Testis (tissue), 3 donors: Measurements from ENCODE around the gene METTL16. TPM values are rescaled to one million over a fixed set of nuclear protein-coding genes. Genes with fewer than 3 reads are reported as not detected.

ENCODE experiments used
- DNase-seq: peaks from one replicate; pipeline ENCODE4 v3.0.0-alpha.2; 2019
- H3K27ac ChIP-seq, 2 donors: fragments of 200-600 bp; sonication (generic); one replicate each; pipeline ENCODE4 v1.5.1; 2019
- H3K27me3 ChIP-seq: fragments of 200-600 bp; sonication (generic); one replicate; pipeline ENCODE4 v1.5.1; 2019
- H3K36me3 ChIP-seq: fragments of 200-600 bp; sonication (generic); one replicate; pipeline ENCODE4 v1.5.1; 2017; ENCODE audit warnings: low read depth; ENCODE audit errors: missing control alignments
- H3K4me1 ChIP-seq: fragments of 200-600 bp; sonication (generic); one replicate; pipeline ENCODE4 v1.5.1; 2019
- H3K4me3 ChIP-seq, 2 donors: fragments of 200-600 bp; sonication (generic); one replicate each; pipeline ENCODE4 v1.5.1; 2017 to 2019
- H3K9me3 ChIP-seq: fragments of 200-600 bp; sonication (generic); one replicate; pipeline ENCODE4 v1.5.1; 2017
- POLR2A ChIP-seq: fragments of 450-650 bp; IDR thresholded peaks from one replicate; pipeline ENCODE4 v1.6.1; 2017; ENCODE audit warnings: antibody characterized with exemption, mild to moderate bottlenecking, moderate library complexity
- WGBS, 2 donors: methylation state at CpG; one replicate each; pipeline ENCODE4 v1.1.5; 2018; 5-methylcytosine and 5-hydroxymethylcytosine counted together
- intact Hi-C: fragments of 100-400 bp; cut with DNase I; formaldehyde crosslinking; loops from one replicate; pipeline ENCODE4 v1.15.1; 2023; ENCODE audit warnings: low total_unique reads
- polyA plus RNA-seq: library from polyadenylated mRNA; stranded (reverse); fragments of 350-450 nt; fragmentation: Illumina TruSeq; extraction: RNeasy Lipid Tissue Mini Kit (QIAGEN cat#74804); gene quantifications from one replicate; pipeline ENCODE4 v1.2.3, GENCODE V29; 2014; ENCODE audit warnings: low read depth, low replicate concordance; ENCODE audit not compliant: insufficient read depth
- total RNA-seq, 2 donors: library from RNA; depleted of rRNA; stranded (reverse); fragments of >200 nt; gene quantifications; one replicate each; pipeline ENCODE4 v1.2.3, GENCODE V29; 2016
- TF ChIP-seq, protein P1 (sequence below), 3 experiments: fragments of 450-650 bp in 2 of 3; fragments of 200-600 bp in 1 of 3; sonication (generic) in 1 of 3; IDR thresholded peaks; one replicate each; pipeline ENCODE4 v1.5.1; 2016 to 2019; ENCODE audit warnings: antibody characterized with exemption in 3 of 3, mild to moderate bottlenecking in 2 of 3, moderate library complexity in 1 of 3

METTL16 gene
- total and polyA plus RNA-seq, 3 donors from 2014 or later: 23.1 to 53.6 (median 42.7) TPM

- intact Hi-C loops: no loop called here
- 1 to 3% methylated on average over 11 to 40 of the region's 83 CpGs for WGBS, 2 donors
These were observed 119.2 kb downstream of the METTL16 start for GRCh38 chr17:2392252-2393173.

DNA sequence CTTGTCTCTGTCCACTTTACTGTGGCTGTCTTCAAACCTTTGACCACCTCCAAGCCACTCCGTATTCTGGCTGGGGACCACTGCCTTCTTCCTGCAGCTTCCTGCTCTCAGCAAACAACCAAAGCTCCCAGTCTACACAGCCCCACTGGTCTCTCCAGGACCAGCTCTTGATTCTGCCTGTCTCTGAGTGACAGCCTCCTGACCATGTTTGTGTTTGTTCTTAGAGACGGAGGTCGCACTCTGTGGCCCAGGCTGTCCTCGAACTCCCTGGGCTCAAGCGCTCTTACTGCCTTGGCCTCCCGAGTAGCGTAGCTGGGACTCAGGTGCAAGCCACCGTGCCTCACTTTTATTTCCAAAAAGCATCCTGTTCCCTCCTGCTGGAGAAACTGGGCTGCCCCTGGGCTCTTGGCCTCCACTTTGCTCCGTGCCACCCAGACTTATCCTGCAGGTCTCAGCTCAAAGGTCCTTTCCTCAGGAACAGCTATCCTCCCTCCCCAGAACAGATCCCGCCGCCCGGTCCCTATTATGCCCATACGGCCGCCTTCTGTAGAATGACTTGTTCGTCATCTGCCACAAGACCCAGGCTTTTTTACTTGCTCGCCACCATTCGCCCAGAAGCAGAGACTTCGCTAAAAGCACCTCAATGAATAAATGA, 120.0 kb downstream of the METTL16 start:
- 50 to 59% methylated on average over 18 of the region's 18 CpGs for WGBS, 2 donors
- Histone ChIP-seq H3K27ac (peak overlapping the region; percentile 75 to 99), H3K27me3 (no peaks in the 10 kb centered on the region), H3K4me3 (peak overlapping the region; percentile 80 to 91), H3K36me3 (no peaks in the 10 kb centered on the region), H3K4me1 (peaks cover 56% of the 10 kb centered on the region), H3K9me3 (no peaks in the 10 kb centered on the region)
- no peak for DNase-seq
- TF ChIP-seq POLR2A: no peak
- TF ChIP-seq, protein P1, sequence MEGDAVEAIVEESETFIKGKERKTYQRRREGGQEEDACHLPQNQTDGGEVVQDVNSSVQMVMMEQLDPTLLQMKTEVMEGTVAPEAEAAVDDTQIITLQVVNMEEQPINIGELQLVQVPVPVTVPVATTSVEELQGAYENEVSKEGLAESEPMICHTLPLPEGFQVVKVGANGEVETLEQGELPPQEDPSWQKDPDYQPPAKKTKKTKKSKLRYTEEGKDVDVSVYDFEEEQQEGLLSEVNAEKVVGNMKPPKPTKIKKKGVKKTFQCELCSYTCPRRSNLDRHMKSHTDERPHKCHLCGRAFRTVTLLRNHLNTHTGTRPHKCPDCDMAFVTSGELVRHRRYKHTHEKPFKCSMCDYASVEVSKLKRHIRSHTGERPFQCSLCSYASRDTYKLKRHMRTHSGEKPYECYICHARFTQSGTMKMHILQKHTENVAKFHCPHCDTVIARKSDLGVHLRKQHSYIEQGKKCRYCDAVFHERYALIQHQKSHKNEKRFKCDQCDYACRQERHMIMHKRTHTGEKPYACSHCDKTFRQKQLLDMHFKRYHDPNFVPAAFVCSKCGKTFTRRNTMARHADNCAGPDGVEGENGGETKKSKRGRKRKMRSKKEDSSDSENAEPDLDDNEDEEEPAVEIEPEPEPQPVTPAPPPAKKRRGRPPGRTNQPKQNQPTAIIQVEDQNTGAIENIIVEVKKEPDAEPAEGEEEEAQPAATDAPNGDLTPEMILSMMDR (IDR thresholded peaks at IDR 0.05): no peak
- intact Hi-C loops: no loop called here

More at GRCh38 chr17:2392252-2393173, 119.2 kb downstream of the METTL16 start:
- Histone ChIP-seq H3K36me3 (no peaks in the 10 kb centered on the region), H3K4me1 (peaks cover 64% of the 10 kb centered on the region), H3K4me3 (peak overlapping the region; percentile 80 to 91), H3K9me3 (no peaks in the 10 kb centered on the region), H3K27me3 (no peaks in the 10 kb centered on the region), H3K27ac (peak overlapping the region; percentile 98 to 99)
- peak; percentile 25 for TF ChIP-seq POLR2A
- TF ChIP-seq, protein P1 (IDR thresholded peaks at IDR 0.05): no peak
- peak; percentile 97 for DNase-seq

DNA sequence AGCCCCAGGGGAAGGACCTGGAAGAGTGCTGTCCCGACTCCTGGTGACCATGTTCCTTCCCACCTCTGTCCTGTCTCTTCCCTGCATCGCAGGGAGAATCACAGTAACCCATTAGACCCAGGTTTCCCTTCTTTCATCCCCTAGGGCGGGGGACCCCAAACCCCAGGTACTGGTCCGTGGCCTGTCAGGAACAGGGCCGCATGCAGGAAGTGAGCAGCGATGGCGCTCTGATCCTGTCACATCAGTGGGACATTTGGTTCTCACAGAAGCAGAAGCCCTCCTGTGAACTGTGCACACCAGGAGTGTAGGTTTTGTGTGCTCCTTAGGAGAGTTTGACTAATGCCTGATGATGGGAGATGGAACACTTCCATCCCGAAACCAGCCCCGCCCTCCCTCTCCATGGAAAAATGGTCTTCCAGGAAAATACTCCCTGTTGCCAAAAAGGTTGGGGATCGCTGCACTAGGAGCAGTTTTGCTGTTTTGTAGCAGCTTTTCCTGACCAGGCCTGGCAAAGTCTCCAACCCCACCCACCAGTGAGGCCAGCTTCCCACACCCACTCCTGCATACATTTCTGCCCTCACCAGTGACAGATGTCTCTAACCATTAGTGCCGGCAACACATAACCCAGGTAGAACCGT, 121.4 kb downstream of the METTL16 start:
- no peak for DNase-seq
- 63 to 74% methylated on average over 8 to 12 of the region's 12 CpGs for WGBS, 2 donors
- intact Hi-C loops: no loop called here
- TF ChIP-seq POLR2A: no peak
- TF ChIP-seq, protein P1 (IDR thresholded peaks at IDR 0.05): no peak
- Histone ChIP-seq H3K4me3 (no peak overlapping the region), H3K9me3 (no peaks in the 10 kb centered on the region), H3K36me3 (no peaks in the 10 kb centered on the region), H3K4me1 (peaks cover 49% of the 10 kb centered on the region), H3K27me3 (no peaks in the 10 kb centered on the region), H3K27ac (peak overlapping the region; percentile 44 to 47)

DNA sequence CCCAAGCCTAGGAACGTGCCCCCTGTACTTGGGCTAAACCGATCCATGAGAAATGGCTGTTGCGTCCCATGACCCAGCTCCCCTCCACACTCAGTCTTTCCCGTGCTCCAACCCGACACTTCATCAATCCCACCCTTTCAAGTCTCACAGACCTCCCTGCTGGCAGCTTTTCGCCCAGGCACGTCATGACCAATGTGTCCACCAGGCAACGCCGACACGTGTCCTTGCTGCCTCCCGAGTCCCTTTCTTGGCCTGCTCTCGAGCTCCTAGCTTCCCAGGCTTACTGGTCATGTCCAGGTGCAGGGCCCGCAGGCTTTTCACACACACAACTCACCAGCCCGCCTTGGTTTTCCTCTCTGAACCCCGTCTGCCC, 123.0 kb downstream of the METTL16 start:
- 82 to 89% methylated on average over 15 of the region's 15 CpGs for WGBS, 2 donors
- DNase-seq: no peak
- no peaks in the 10 kb centered on the region for H3K36me3 ChIP-seq
- intact Hi-C loops: no loop called here
- TF ChIP-seq, protein P1 (IDR thresholded peaks at IDR 0.05): no peak
- no peak for TF ChIP-seq POLR2A
- no peaks in the 10 kb centered on the region for H3K9me3 ChIP-seq
- no peak overlapping the region for H3K27ac ChIP-seq
- H3K27me3 ChIP-seq: no peaks in the 10 kb centered on the region
- no peak overlapping the region for H3K4me3 ChIP-seq
- H3K4me1 ChIP-seq: peaks cover 44% of the 10 kb centered on the region
